Caco-2 (cell line): ENCODE results near the gene PELO. TPM values are rescaled to one million over a fixed set of nuclear protein-coding genes. Genes with fewer than 3 reads are reported as not detected.

Source experiments
- BruUV-seq: library from RNA; stranded (reverse); fragments of 400-500 nt; replicated peaks from 2 replicates; lab custom pipeline; 2021; lab: Mats Ljungman, UMichigan
- CTCF ChIA-PET: fragments of 300-600 bp; sonication (Branson Sonifier 250); formaldehyde crosslinking; loops from one replicate; lab custom pipeline; 2022; ENCODE audit warnings: antibody characterized with exemption; lab: Charles Lee
- POLR2A ChIA-PET: fragments of 300-600 bp; sonication (Branson Sonifier 250); formaldehyde crosslinking; loops from one replicate; lab custom pipeline; 2022; ENCODE audit warnings: antibody characterized with exemption; lab: Charles Lee
- DNase-seq, 2 experiments: peaks; one replicate each; pipeline versions ENCODE4 v3.0.0 to v3.0.0-alpha.2; 2020 to 2022
- H3K27me3 ChIP-seq: replicated peaks from 2 replicates; pipeline ENCODE4 v1.6.0; 2011; ENCODE audit warnings: low read length; ENCODE audit not compliant: control insufficient read depth, insufficient read depth
- H3K36me3 ChIP-seq: 2 replicates; pipeline ENCODE4 v1.5.1; 2011; ENCODE audit warnings: low read length; ENCODE audit not compliant: control insufficient read depth, insufficient read depth
- H3K4me1 ChIP-seq: fragments of 250-450 bp; sonication (Bioruptor Pico); 2 replicates; pipeline ENCODE4 v1.5.1; 2020; ENCODE audit warnings: mild to moderate bottlenecking
- H3K4me3 ChIP-seq: 2 replicates; pipeline ENCODE4 v1.5.1; 2011; ENCODE audit warnings: low read depth, mild to moderate bottlenecking, control low read depth, low read length
- H3K9me3 ChIP-seq: fragments of 250-450 bp; sonication (Bioruptor Pico); 2 replicates; pipeline ENCODE4 v1.5.1; 2020; ENCODE audit warnings: mild to moderate bottlenecking, moderate library complexity
- H3K27ac Mint-ChIP-seq: one replicate; pipeline ENCODE4 v1.8.0; 2022; ENCODE audit warnings: mixed read lengths; ENCODE audit not compliant: unreplicated experiment
- H3K27me3 Mint-ChIP-seq: one replicate; pipeline ENCODE4 v1.8.0; 2022; ENCODE audit warnings: mixed read lengths; ENCODE audit not compliant: insufficient read depth, unreplicated experiment
- H3K36me3 Mint-ChIP-seq: one replicate; pipeline ENCODE4 v1.8.0; 2022; ENCODE audit warnings: mild to moderate bottlenecking, mixed read lengths; ENCODE audit not compliant: insufficient read depth, unreplicated experiment
- H3K4me1 Mint-ChIP-seq: one replicate; pipeline ENCODE4 v1.8.0; 2022; ENCODE audit warnings: low read depth, mixed read lengths; ENCODE audit not compliant: unreplicated experiment
- H3K4me3 Mint-ChIP-seq: one replicate; pipeline ENCODE4 v1.8.0; 2022; ENCODE audit warnings: mild to moderate bottlenecking, moderate library complexity, mixed read lengths; ENCODE audit not compliant: unreplicated experiment
- H3K9me3 Mint-ChIP-seq: one replicate; pipeline ENCODE4 v1.8.0; 2022; ENCODE audit warnings: mixed read lengths; ENCODE audit not compliant: unreplicated experiment
- intact Hi-C: fragments of 100-400 bp; cut with micrococcal nuclease; formaldehyde crosslinking; loops from one replicate; pipeline ENCODE4 v1.10.0; 2022; ENCODE audit not compliant: unreplicated experiment
- total RNA-seq: library from RNA; stranded (reverse); gene quantifications from 2 replicates; pipeline ENCODE4 v1.2.3, GENCODE V29; 2022
- TF ChIP-seq, protein P1 (sequence below), 2 experiments: fragments of 200-600 bp in 1 of 2; IDR thresholded peaks; 1 replicate in 1 of 2; 2 replicates in 1 of 2; pipeline versions ENCODE4 v1.5.1 to v1.8.0; 2011 to 2022; ENCODE audit warnings: antibody characterized with exemption in 1 of 2, control low read depth in 1 of 2, inconsistent platforms in 1 of 2, low read depth in 1 of 2, low read length in 1 of 2, mild to moderate bottlenecking in 1 of 2, moderate library complexity in 1 of 2; ENCODE audit not compliant: insufficient read depth in 1 of 2, severe bottlenecking in 1 of 2, unreplicated experiment in 1 of 2

Gene PELO
- total RNA-seq, 1 experiment from 2014 or later = 25.9 TPM

DNA sequence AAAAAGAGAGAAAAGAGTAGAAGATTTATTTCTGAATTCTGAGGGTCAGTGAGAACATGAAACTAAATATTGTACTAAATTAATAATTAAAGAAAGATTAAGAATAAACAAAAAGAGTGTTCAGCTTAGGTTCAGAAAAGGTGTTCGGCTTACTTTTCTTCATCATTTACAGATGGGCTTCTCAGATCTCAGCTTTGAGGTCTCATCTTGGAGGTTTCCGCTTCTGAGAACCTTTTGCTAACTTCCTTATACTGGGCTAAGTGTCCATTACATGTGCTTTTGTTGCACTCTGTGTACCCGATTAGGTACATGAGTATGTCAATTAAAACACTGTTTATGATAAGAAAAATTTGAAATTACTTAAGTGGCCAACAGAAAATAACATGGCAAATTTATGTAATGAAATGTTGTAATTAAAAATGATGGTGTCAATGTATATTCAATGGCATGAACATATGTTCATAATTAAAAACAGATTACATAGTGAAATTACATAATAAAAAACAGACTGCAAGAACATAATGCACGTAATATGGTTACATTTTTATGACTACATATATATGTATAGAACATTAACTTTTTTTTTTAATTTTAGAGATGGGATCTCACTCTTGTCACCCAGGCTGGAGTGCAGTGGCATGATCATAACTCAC lies 17.3 kb upstream of the PELO start:
- intact Hi-C loops = no loop called here
- H3K27me3 ChIP-seq = no peaks in the 10 kb centered on the region
- TF ChIP-seq, protein P1, sequence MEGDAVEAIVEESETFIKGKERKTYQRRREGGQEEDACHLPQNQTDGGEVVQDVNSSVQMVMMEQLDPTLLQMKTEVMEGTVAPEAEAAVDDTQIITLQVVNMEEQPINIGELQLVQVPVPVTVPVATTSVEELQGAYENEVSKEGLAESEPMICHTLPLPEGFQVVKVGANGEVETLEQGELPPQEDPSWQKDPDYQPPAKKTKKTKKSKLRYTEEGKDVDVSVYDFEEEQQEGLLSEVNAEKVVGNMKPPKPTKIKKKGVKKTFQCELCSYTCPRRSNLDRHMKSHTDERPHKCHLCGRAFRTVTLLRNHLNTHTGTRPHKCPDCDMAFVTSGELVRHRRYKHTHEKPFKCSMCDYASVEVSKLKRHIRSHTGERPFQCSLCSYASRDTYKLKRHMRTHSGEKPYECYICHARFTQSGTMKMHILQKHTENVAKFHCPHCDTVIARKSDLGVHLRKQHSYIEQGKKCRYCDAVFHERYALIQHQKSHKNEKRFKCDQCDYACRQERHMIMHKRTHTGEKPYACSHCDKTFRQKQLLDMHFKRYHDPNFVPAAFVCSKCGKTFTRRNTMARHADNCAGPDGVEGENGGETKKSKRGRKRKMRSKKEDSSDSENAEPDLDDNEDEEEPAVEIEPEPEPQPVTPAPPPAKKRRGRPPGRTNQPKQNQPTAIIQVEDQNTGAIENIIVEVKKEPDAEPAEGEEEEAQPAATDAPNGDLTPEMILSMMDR (IDR thresholded peaks at IDR 0.05; ENCODE audit: insufficient read depth in 1 of 2, low read depth in 1 of 2, low read length in 1 of 2, severe bottlenecking in 1 of 2, unreplicated experiment in 1 of 2) = no peak
- DNase-seq = no peak
- no peaks in the 10 kb centered on the region for H3K36me3 Mint-ChIP-seq
- no peak overlapping the region for H3K4me3 ChIP-seq
- no peaks in the 10 kb centered on the region for H3K9me3 ChIP-seq
- H3K36me3 ChIP-seq = no peaks in the 10 kb centered on the region
- CTCF ChIA-PET = no interaction called here
- no peak overlapping the region for H3K4me3 Mint-ChIP-seq
- H3K4me1 ChIP-seq = no peaks in the 10 kb centered on the region
- H3K4me1 Mint-ChIP-seq = no peaks in the 10 kb centered on the region
- peaks cover 9% of the 10 kb centered on the region for H3K27me3 Mint-ChIP-seq
- H3K27ac Mint-ChIP-seq = no peak overlapping the region
- H3K9me3 Mint-ChIP-seq = no peaks in the 10 kb centered on the region
- no TSS peak for BruUV-seq
- POLR2A ChIA-PET = no interaction called here

DNA sequence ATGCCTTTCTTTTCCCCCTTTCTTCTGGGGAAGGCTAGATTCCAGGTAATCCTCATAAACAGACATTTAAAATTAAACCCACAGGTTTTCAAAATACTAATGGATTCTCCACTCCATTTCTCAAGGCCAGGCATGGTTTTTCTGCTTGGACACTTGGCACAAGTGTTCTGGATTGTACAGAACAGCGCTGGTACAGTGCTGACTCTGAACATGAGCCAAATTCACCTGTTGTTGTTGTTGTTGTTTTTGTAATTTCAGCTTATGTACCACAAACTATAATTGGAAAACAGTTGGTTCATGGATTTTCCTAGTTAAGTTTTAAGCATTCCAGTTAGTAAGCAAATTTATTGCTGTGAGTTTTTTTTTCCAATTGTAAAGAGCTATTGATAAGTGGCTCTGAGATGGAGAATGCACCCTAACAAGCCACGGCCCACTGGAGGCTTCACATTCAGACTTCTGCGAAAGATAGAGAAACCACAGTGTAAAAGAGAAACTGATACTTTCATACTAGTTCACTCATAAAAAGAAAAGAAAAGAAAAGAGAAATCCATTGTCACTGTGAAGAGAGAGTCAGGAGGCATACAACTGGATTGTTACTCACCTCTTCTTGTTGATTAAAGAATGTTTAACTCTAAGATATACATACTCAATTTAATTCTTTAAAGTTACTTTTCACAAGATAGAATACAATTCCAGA lies 16.2 kb upstream of the PELO start:
- H3K27ac Mint-ChIP-seq = no peak overlapping the region
- no peaks in the 10 kb centered on the region for H3K36me3 Mint-ChIP-seq
- no peak for DNase-seq
- no peak overlapping the region for H3K4me3 Mint-ChIP-seq
- H3K4me3 ChIP-seq = no peak overlapping the region
- intact Hi-C loops = no loop called here
- no peaks in the 10 kb centered on the region for H3K4me1 ChIP-seq
- CTCF ChIA-PET = no interaction called here
- H3K27me3 ChIP-seq = no peaks in the 10 kb centered on the region
- H3K36me3 ChIP-seq = no peaks in the 10 kb centered on the region
- H3K9me3 Mint-ChIP-seq = no peaks in the 10 kb centered on the region
- TF ChIP-seq, protein P1 (IDR thresholded peaks at IDR 0.05; ENCODE audit: insufficient read depth in 1 of 2, low read depth in 1 of 2, low read length in 1 of 2, severe bottlenecking in 1 of 2, unreplicated experiment in 1 of 2) = no peak
- BruUV-seq = no TSS peak
- peaks cover 14% of the 10 kb centered on the region for H3K27me3 Mint-ChIP-seq
- no peaks in the 10 kb centered on the region for H3K9me3 ChIP-seq
- POLR2A ChIA-PET = no interaction called here
- H3K4me1 Mint-ChIP-seq = no peaks in the 10 kb centered on the region

DNA sequence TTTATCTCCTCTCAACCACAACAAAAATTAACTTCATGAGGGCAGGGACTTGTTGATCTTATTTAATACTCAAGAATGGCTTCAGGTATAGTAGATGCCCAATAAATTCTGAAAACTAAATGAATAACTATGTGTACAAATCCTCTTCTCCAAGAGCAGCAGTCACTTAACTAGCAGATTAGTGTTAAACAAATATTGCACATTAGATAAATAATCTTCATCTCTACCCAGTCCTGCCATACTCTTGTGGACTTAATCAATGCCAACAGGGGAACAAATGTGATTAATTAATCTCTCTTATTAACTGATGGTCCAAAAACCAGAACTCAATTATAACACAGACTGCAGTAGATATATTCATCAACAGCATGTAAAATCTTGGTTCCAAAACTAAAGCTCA lies 15.0 kb upstream of the PELO start:
- no peaks in the 10 kb centered on the region for H3K36me3 ChIP-seq
- TF ChIP-seq, protein P1 (IDR thresholded peaks at IDR 0.05; ENCODE audit: insufficient read depth in 1 of 2, low read depth in 1 of 2, low read length in 1 of 2, severe bottlenecking in 1 of 2, unreplicated experiment in 1 of 2) = no peak
- Mint-ChIP-seq H3K27ac (no peak overlapping the region), H3K4me3 (no peak overlapping the region), H3K9me3 (no peaks in the 10 kb centered on the region), H3K4me1 (no peaks in the 10 kb centered on the region), H3K27me3 (peaks cover 14% of the 10 kb centered on the region), H3K36me3 (no peaks in the 10 kb centered on the region)
- no peaks in the 10 kb centered on the region for H3K9me3 ChIP-seq
- no peak overlapping the region for H3K4me3 ChIP-seq
- H3K27me3 ChIP-seq = no peaks in the 10 kb centered on the region
- ChIA-PET POLR2A (no interaction called here), CTCF (no interaction called here)
- no TSS peak for BruUV-seq
- intact Hi-C loops = no loop called here
- no peaks in the 10 kb centered on the region for H3K4me1 ChIP-seq
- DNase-seq = no peak
